ENCODE data around the gene FLNB. TPM values are rescaled to one million over a fixed set of nuclear protein-coding genes. Genes with fewer than 3 reads are reported as not detected.

Gene FLNB
- total and polyA plus RNA-seq, 2 of the 13 experiments (the other 11 are each of a cell fraction or from before 2014, with no cell fraction given), result 106 to 130 TPM

DNA sequence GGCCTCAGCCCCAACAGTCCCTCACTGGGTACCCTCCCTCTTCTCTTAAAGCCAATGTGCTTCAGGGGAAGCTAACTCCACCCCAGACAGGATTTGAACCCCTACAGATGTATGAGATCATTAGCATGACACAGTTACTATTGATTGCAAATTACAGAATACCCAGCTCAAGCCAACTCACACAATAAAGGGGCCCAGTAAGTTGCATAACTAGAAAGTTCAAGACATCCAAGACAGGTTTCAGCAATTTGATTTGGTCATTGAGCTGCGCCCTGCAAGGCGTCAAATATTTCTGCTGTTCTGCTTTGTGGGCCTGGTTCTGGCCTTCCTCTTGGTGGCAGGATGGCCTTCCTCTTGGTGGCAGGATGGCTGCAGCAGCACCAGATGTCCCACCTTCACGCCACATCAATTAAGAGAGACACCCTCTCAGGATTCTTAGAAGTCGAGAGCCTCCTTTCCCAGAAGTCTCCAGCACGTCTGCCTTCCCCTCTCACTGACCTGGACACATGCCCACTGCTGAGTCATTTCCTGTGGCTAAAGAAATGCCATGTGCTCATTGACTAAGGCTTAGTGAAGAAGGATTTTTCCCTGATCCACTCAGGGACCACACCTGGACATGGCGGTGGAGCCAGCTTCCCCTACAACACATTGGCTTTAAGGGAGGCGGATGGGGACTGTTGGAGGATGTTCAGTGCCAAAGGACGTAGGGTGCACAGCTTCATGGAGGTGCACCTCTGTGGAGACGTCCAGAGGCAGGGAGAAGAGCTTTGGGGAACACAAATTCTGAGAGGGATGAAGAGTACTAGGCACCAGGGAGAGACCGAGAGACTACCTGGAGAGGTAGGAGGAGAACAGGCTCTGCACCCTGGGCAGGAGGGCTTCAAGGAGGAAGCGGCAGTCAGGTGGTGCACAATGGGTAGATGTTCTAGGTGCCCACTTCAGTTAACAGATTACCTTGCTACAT lies 153.5 kb downstream of the FLNB start (continued):
- peak; percentile 69 for TF ChIP-seq ZNF687 (CRISPR knock-in tag; IDR thresholded peaks at IDR 0.05)
- no peak for TF ChIP-seq U2AF1 (optimal IDR thresholded peaks at IDR 0.05; ENCODE audit: low read depth, low read length)
- no peak for TF ChIP-seq NFYB (CRISPR knock-in tag; IDR thresholded peaks at IDR 0.05)
- TF ChIP-seq, protein P1, sequence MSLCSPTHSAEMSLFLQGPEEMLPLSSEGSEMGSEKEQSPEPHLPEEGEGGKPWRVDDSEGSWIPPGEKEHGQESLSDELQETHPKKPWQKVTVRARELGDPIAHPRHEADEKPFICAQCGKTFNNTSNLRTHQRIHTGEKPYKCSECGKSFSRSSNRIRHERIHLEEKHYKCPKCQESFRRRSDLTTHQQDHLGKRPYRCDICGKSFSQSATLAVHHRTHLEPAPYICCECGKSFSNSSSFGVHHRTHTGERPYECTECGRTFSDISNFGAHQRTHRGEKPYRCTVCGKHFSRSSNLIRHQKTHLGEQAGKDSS (CRISPR knock-in tag; IDR thresholded peaks at IDR 0.05; ENCODE audit: borderline replicate concordance, low read depth), result no peak
- 0 out of 2 replicates have a peak, but pooled peaks have one; percentile 15 for TF ChIP-seq PPARG (CRISPR knock-in tag; conservative IDR thresholded peaks at IDR 0.05)
- TF ChIP-seq ELF4 (CRISPR knock-in tag; IDR thresholded peaks at IDR 0.05; ENCODE audit: borderline replicate concordance), result no peak
- TF ChIP-seq BRD4 (CRISPR knock-in tag; IDR thresholded peaks at IDR 0.05), result no peak
- TF ChIP-seq ZNF407 (CRISPR knock-in tag; IDR thresholded peaks at IDR 0.05; ENCODE audit: not compliant biosample characterization), result no peak
- TF ChIP-seq ZNF225 (CRISPR knock-in tag; IDR thresholded peaks at IDR 0.05), result no peak
- no peak for TF ChIP-seq ZNF414 (CRISPR knock-in tag; IDR thresholded peaks at IDR 0.05)
- TF ChIP-seq SMAD3 (CRISPR knock-in tag; IDR thresholded peaks at IDR 0.05), result no peak
- peak; percentile 74 for TF ChIP-seq FOSL2 (CRISPR knock-in tag; IDR thresholded peaks at IDR 0.05)
